Measurements from ENCODE around the gene LIPF.

DNA sequence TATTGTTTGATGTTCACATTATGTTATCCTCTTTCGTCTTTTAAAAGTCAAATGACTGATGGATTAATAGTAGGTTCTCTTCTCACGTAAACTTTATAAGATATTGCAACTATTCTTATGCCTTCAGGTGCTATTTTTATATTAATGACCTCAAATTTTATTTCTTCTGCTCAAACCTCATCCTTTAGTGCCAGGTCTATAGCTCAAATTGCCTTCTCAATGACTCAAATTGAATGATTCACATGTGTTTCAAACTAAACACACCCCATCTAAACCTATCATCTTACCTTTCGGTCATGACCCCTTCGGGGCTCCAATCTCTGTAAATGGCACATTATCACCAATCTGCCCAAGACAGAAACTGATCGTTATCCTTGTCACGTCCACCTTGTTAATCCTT, 22.0 kb upstream of the LIPF start:
- TF ChIP-seq, protein P1, sequence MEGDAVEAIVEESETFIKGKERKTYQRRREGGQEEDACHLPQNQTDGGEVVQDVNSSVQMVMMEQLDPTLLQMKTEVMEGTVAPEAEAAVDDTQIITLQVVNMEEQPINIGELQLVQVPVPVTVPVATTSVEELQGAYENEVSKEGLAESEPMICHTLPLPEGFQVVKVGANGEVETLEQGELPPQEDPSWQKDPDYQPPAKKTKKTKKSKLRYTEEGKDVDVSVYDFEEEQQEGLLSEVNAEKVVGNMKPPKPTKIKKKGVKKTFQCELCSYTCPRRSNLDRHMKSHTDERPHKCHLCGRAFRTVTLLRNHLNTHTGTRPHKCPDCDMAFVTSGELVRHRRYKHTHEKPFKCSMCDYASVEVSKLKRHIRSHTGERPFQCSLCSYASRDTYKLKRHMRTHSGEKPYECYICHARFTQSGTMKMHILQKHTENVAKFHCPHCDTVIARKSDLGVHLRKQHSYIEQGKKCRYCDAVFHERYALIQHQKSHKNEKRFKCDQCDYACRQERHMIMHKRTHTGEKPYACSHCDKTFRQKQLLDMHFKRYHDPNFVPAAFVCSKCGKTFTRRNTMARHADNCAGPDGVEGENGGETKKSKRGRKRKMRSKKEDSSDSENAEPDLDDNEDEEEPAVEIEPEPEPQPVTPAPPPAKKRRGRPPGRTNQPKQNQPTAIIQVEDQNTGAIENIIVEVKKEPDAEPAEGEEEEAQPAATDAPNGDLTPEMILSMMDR (IDR thresholded peaks at IDR 0.05; ENCODE audit: low read depth, low read length): no peak
- TF ChIP-seq EZH2phosphoT487 (IDR thresholded peaks at IDR 0.05; ENCODE audit: low read depth): no peak

Data from OCI-LY3 (cell line).